GM08714 (cell line): Measurements from ENCODE around the gene GRAP2.
"Not testable (repeated sequence)": the region's sequence is repeated elsewhere in the genome, so short reads cannot be mapped to it uniquely, and the experiment has no call there.

Source experiments
- H3K4me3 ChIP-seq: fragments of 200-500 bp; sonication (Bioruptor generic); 2 replicates; pipeline ENCODE4 v1.5.1; 2014; ENCODE audit warnings: mild to moderate bottlenecking, low read length, inconsistent platforms
- ZNF274 ChIP-seq: IDR thresholded peaks from 2 replicates; pipeline ENCODE4 v1.6.1; 2012; ENCODE audit warnings: mild to moderate bottlenecking, low read depth, low read length

GRAP2 gene

GRCh38 chr22:39900306-39901227 lies at the start of gene GRAP2:
GRAP2 (plus strand) TSS chr22:39901084; CDS start chr22:39947107, 46,023 bp downstream.
- peak within 1 kb of the TSS; percentile 93 for H3K4me3 ChIP-seq
- no peak for TF ChIP-seq ZNF274

- H3K4me3 ChIP-seq: no peak overlapping the region
- no peak for TF ChIP-seq ZNF274
Observed at GRCh38 chr22:39851606-39852315, 49.1 kb upstream of the GRAP2 start.

GRCh38 chr22:39852799-39853198 lies 48.1 kb upstream of the GRAP2 start:
- H3K4me3 ChIP-seq: no peak overlapping the region
- TF ChIP-seq ZNF274: no peak

GRCh38 chr22:39856588-39856987 lies 44.3 kb upstream of the GRAP2 start:
- no peak overlapping the region for H3K4me3 ChIP-seq
- TF ChIP-seq ZNF274: no peak

GRCh38 chr22:39859903-39860588 lies 40.8 kb upstream of the GRAP2 start:
- TF ChIP-seq ZNF274: no peak
- no peak overlapping the region for H3K4me3 ChIP-seq

- H3K4me3 ChIP-seq: no peak overlapping the region
Observed at GRCh38 chr22:39868741-39869140, 32.1 kb upstream of the GRAP2 start.

GRCh38 chr22:39869797-39870196 lies 31.1 kb upstream of the GRAP2 start:
- H3K4me3 ChIP-seq: not testable (repeated sequence)

More at GRCh38 chr22:39868741-39869140, 32.1 kb upstream of the GRAP2 start:
- TF ChIP-seq ZNF274: no peak

- no peak overlapping the region for H3K4me3 ChIP-seq
- no peak for TF ChIP-seq ZNF274
Observed at GRCh38 chr22:39871008-39871798, 29.7 kb upstream of the GRAP2 start.

- no peak for TF ChIP-seq ZNF274
Observed at GRCh38 chr22:39872548-39872947, 28.3 kb upstream of the GRAP2 start.

GRCh38 chr22:39873965-39874364 lies 26.9 kb upstream of the GRAP2 start:
- H3K4me3 ChIP-seq: no peak overlapping the region
- no peak for TF ChIP-seq ZNF274

More at GRCh38 chr22:39872548-39872947, 28.3 kb upstream of the GRAP2 start:
- H3K4me3 ChIP-seq: no peak overlapping the region

- not testable (repeated sequence) for H3K4me3 ChIP-seq
Observed at GRCh38 chr22:39875176-39875885, 25.6 kb upstream of the GRAP2 start.

GRCh38 chr22:39877079-39877845 lies 23.6 kb upstream of the GRAP2 start:
- no peak overlapping the region for H3K4me3 ChIP-seq

More at GRCh38 chr22:39877079-39877845, 23.6 kb upstream of the GRAP2 start:
- no peak for TF ChIP-seq ZNF274
